Activated T-cell treated with anti-CD3 and anti-CD28 coated beads for 24 hours (primary cell): ENCODE results near the gene CD52.
"Not testable (repeated sequence)": the region's sequence is repeated elsewhere in the genome, so short reads cannot be mapped to it uniquely, and the experiment has no call there.

Experiments
- DNase-seq: peaks from one replicate; pipeline ENCODE4 v3.0.0-alpha.2; 2020; ENCODE audit warnings: low read depth

CD52 gene

GRCh38 chr1:26302733-26303405 is 14.9 kb upstream of the CD52 start:
- DNase-seq = no peak

- DNase-seq = no peak
Observed at GRCh38 chr1:26305667-26306289, 12.0 kb upstream of the CD52 start.

GRCh38 chr1:26306290-26307229 is 11.2 kb upstream of the CD52 start, which contains the start of gene UBXN11:
Gene UBXN11 (minus strand): TSS chr1:26306636. CDS start chr1:26302883, 3,753 bp downstream.
- peak; percentile 90 for DNase-seq

GRCh38 chr1:26307363-26307781 is 10.4 kb upstream of the CD52 start:
- DNase-seq = no peak

- not testable (repeated sequence) for DNase-seq
Observed at GRCh38 chr1:26307966-26308899, 9.5 kb upstream of the CD52 start.

- DNase-seq = no peak
Observed at GRCh38 chr1:26314501-26314900, 3.3 kb upstream of the CD52 start.

GRCh38 chr1:26315874-26316850 is 1.6 kb upstream of the CD52 start:
- no peak for DNase-seq

GRCh38 chr1:26317146-26317545 is 612 bp upstream of the CD52 start:
- no peak for DNase-seq

- DNase-seq = peak; percentile 32
Observed at GRCh38 chr1:26318338-26319064, 743 bp downstream of the CD52 start.

- no peak for DNase-seq
Observed at GRCh38 chr1:26320896-26321295, 3.1 kb downstream of the CD52 start.

GRCh38 chr1:26321315-26322041 is 3.7 kb downstream of the CD52 start:
- DNase-seq = peak; percentile 95

- DNase-seq = no peak
Observed at GRCh38 chr1:26322042-26322331, 4.2 kb downstream of the CD52 start.

- no peak for DNase-seq
Observed at GRCh38 chr1:26323382-26323781, 5.6 kb downstream of the CD52 start.

- DNase-seq = no peak
Observed at GRCh38 chr1:26324550-26324949, 6.8 kb downstream of the CD52 start.

- no peak for DNase-seq
Observed at GRCh38 chr1:26327956-26328362, 10.2 kb downstream of the CD52 start.

GRCh38 chr1:26328597-26328996 is 10.8 kb downstream of the CD52 start:
- DNase-seq = no peak

- DNase-seq = not testable (repeated sequence)
Observed at GRCh38 chr1:26329380-26329779, 11.6 kb downstream of the CD52 start.

GRCh38 chr1:26330276-26330675 is 12.5 kb downstream of the CD52 start:
- DNase-seq = no peak

- DNase-seq = not testable (repeated sequence)
Observed at GRCh38 chr1:26333312-26333711, 15.6 kb downstream of the CD52 start.
